ENCODE results near the gene GAD2.

GAD2 gene

GRCh38 chr10:26216585-26217395, at the start of gene GAD2:
Gene GAD2 (plus strand): TSS chr10:26216774. CDS start chr10:26216810, 36 bp downstream.
- in situ Hi-C loops (cut with HindIII; ENCODE audit: low sequenced_read_pairs) = no loop called here

GRCh38 chr10:26169466-26169865, 47.1 kb upstream of the GAD2 start:
- in situ Hi-C loops (cut with HindIII; ENCODE audit: low sequenced_read_pairs) = no loop called here

GRCh38 chr10:26172131-26172530, 44.4 kb upstream of the GAD2 start:
- in situ Hi-C loops (cut with HindIII; ENCODE audit: low sequenced_read_pairs) = no loop called here

- in situ Hi-C loops (cut with HindIII; ENCODE audit: low sequenced_read_pairs) = no loop called here
Measured at GRCh38 chr10:26173837-26174236, 42.7 kb upstream of the GAD2 start.

GRCh38 chr10:26177341-26177740, 39.2 kb upstream of the GAD2 start:
- in situ Hi-C loops (cut with HindIII; ENCODE audit: low sequenced_read_pairs) = no loop called here

- in situ Hi-C loops (cut with HindIII; ENCODE audit: low sequenced_read_pairs) = no loop called here
Measured at GRCh38 chr10:26194275-26194674, 22.3 kb upstream of the GAD2 start.

GRCh38 chr10:26197248-26197647, 19.3 kb upstream of the GAD2 start:
- in situ Hi-C loops (cut with HindIII; ENCODE audit: low sequenced_read_pairs) = no loop called here

- in situ Hi-C loops (cut with HindIII; ENCODE audit: low sequenced_read_pairs) = no loop called here
Measured at GRCh38 chr10:26198119-26198518, 18.5 kb upstream of the GAD2 start.

GRCh38 chr10:26199841-26200240, 16.7 kb upstream of the GAD2 start:
- in situ Hi-C loops (cut with HindIII; ENCODE audit: low sequenced_read_pairs) = no loop called here

- in situ Hi-C loops (cut with HindIII; ENCODE audit: low sequenced_read_pairs) = no loop called here
Measured at GRCh38 chr10:26205223-26205622, 11.4 kb upstream of the GAD2 start.

- in situ Hi-C loops (cut with HindIII; ENCODE audit: low sequenced_read_pairs) = no loop called here
Measured at GRCh38 chr10:26211781-26212444, 4.7 kb upstream of the GAD2 start.

GRCh38 chr10:26212511-26212910, 4.1 kb upstream of the GAD2 start:
- in situ Hi-C loops (cut with HindIII; ENCODE audit: low sequenced_read_pairs) = no loop called here

- in situ Hi-C loops (cut with HindIII; ENCODE audit: low sequenced_read_pairs) = no loop called here
Measured at GRCh38 chr10:26213157-26213800, 3.3 kb upstream of the GAD2 start.

GRCh38 chr10:26214004-26214403, 2.6 kb upstream of the GAD2 start:
- in situ Hi-C loops (cut with HindIII; ENCODE audit: low sequenced_read_pairs) = no loop called here

GRCh38 chr10:26214551-26215395, 1.8 kb upstream of the GAD2 start:
- in situ Hi-C loops (cut with HindIII; ENCODE audit: low sequenced_read_pairs) = no loop called here

- in situ Hi-C loops (cut with HindIII; ENCODE audit: low sequenced_read_pairs) = no loop called here
Measured at GRCh38 chr10:26215396-26215934, 1.1 kb upstream of the GAD2 start.

- in situ Hi-C loops (cut with HindIII; ENCODE audit: low sequenced_read_pairs) = no loop called here
Measured at GRCh38 chr10:26215935-26216584, 514 bp upstream of the GAD2 start.

GRCh38 chr10:26217396-26218086, 967 bp downstream of the GAD2 start:
- in situ Hi-C loops (cut with HindIII; ENCODE audit: low sequenced_read_pairs) = no loop called here

GRCh38 chr10:26219676-26220075, 3.1 kb downstream of the GAD2 start:
- in situ Hi-C loops (cut with HindIII; ENCODE audit: low sequenced_read_pairs) = no loop called here

GRCh38 chr10:26220901-26221300, 4.3 kb downstream of the GAD2 start:
- in situ Hi-C loops (cut with HindIII; ENCODE audit: low sequenced_read_pairs) = no loop called here

Measured in DLD1 (cell line).